Astrocyte (in vitro differentiated cells and primary cell): ENCODE results near the gene ADRA2B. TPM values are rescaled to one million over a fixed set of nuclear protein-coding genes. Genes with fewer than 3 reads are reported as not detected.

ENCODE experiments used
- DNase-seq: peaks from one replicate; pipeline ENCODE4 v3.0.0-alpha.2; 2010; ENCODE audit warnings: low read depth
- FAIRE-seq: peaks from 2 replicates; lab custom pipeline; 2011; peaks lifted over from hg19 to GRCh38; lab: Jason Lieb, UNC
- H2AFZ ChIP-seq: 2 replicates; pipeline ENCODE4 v1.6.0; 2012; ENCODE audit warnings: low read depth, low read length, inconsistent platforms
- H3K27ac ChIP-seq: 2 replicates; pipeline ENCODE4 v1.5.1; 2011; ENCODE audit warnings: low read depth, low read length, inconsistent platforms
- H3K27me3 ChIP-seq: 2 replicates; pipeline ENCODE4 v1.6.0; 2011; ENCODE audit warnings: low read length, inconsistent platforms; ENCODE audit not compliant: insufficient read depth
- H3K36me3 ChIP-seq: 2 replicates; pipeline ENCODE4 v1.5.1; 2011; ENCODE audit warnings: low read length, inconsistent platforms; ENCODE audit not compliant: insufficient read depth
- H3K4me1 ChIP-seq: 2 replicates; pipeline ENCODE4 v1.5.1; 2011; ENCODE audit warnings: low read length, inconsistent platforms; ENCODE audit not compliant: insufficient read depth
- H3K4me2 ChIP-seq: 2 replicates; pipeline ENCODE4 v1.6.0; 2012; ENCODE audit warnings: low read length, inconsistent platforms
- H3K4me3 ChIP-seq: 2 replicates; pipeline ENCODE4 v1.5.1; 2011; ENCODE audit warnings: low read depth, mild to moderate bottlenecking, low read length, inconsistent platforms; ENCODE audit not compliant: insufficient read depth
- H3K79me2 ChIP-seq: 2 replicates; pipeline ENCODE4 v1.6.0; 2012; ENCODE audit warnings: mild to moderate bottlenecking, low read length, inconsistent platforms; ENCODE audit not compliant: insufficient read depth
- H3K9ac ChIP-seq: 2 replicates; pipeline ENCODE4 v1.6.0; 2012; ENCODE audit warnings: mild to moderate bottlenecking, low read length, inconsistent platforms
- H3K9me3 ChIP-seq: 2 replicates; pipeline ENCODE4 v1.5.1; 2012; ENCODE audit warnings: low read depth, mild to moderate bottlenecking, low read length, inconsistent platforms; ENCODE audit not compliant: insufficient read depth
- H4K20me1 ChIP-seq: 2 replicates; pipeline ENCODE4 v1.6.0; 2012; ENCODE audit warnings: low read length, inconsistent platforms; ENCODE audit not compliant: insufficient read depth
- H3K27ac Mint-ChIP-seq: one replicate; pipeline ENCODE4 v1.8.0; 2021; ENCODE audit warnings: mild to moderate bottlenecking, mixed read lengths; ENCODE audit not compliant: unreplicated experiment
- H3K27me3 Mint-ChIP-seq: one replicate; pipeline ENCODE4 v1.8.0; 2021; ENCODE audit warnings: low read depth, mixed read lengths; ENCODE audit not compliant: unreplicated experiment
- H3K36me3 Mint-ChIP-seq: one replicate; pipeline ENCODE4 v1.8.0; 2021; ENCODE audit warnings: low read depth, mixed read lengths; ENCODE audit not compliant: unreplicated experiment
- H3K4me1 Mint-ChIP-seq: one replicate; pipeline ENCODE4 v1.8.0; 2021; ENCODE audit warnings: low read depth, mixed read lengths; ENCODE audit not compliant: unreplicated experiment
- H3K4me3 Mint-ChIP-seq: one replicate; pipeline ENCODE4 v1.8.0; 2021; ENCODE audit warnings: mild to moderate bottlenecking, moderate library complexity, mixed read lengths; ENCODE audit not compliant: unreplicated experiment
- H3K9me3 Mint-ChIP-seq: one replicate; pipeline ENCODE4 v1.8.0; 2021; ENCODE audit warnings: mild to moderate bottlenecking, mixed read lengths; ENCODE audit not compliant: unreplicated experiment
- CTCF ChIP-seq: IDR thresholded peaks from 2 replicates; pipeline ENCODE4 v1.5.1; 2011; ENCODE audit warnings: low read depth, mild to moderate bottlenecking, inconsistent platforms, low read length, moderate library complexity; ENCODE audit not compliant: insufficient read depth
- EZH2 ChIP-seq: IDR thresholded peaks from 2 replicates; pipeline ENCODE4 v1.6.1; 2012; ENCODE audit warnings: mild to moderate bottlenecking, low read length, inconsistent platforms; ENCODE audit not compliant: insufficient read depth
- total RNA-seq: library from RNA; stranded (reverse); gene quantifications from 2 replicates; pipeline ENCODE4 v1.2.1, GENCODE V29; 2021

The ADRA2B gene
- total RNA-seq, 1 donor from 2014 or later = not detected

GRCh38 chr2:96134421-96134820, 18.1 kb upstream of the ADRA2B start:
- FAIRE-seq = no peak
- no peak overlapping the region for H3K27ac Mint-ChIP-seq
- Histone ChIP-seq H3K4me3 (no peak overlapping the region), H3K9me3 (no peaks in the 10 kb centered on the region), H3K27ac (no peak overlapping the region), H3K36me3 (no peaks in the 10 kb centered on the region), H3K4me2 (no peak overlapping the region), H3K79me2 (no peaks in the 10 kb centered on the region), H3K4me1 (no peaks in the 10 kb centered on the region), H3K27me3 (peaks cover 35% of the 10 kb centered on the region), H3K9ac (no peak overlapping the region), H4K20me1 (no peaks in the 10 kb centered on the region), H2AFZ (no peak overlapping the region)
- no peaks in the 10 kb centered on the region for H3K9me3 Mint-ChIP-seq
- H3K27me3 Mint-ChIP-seq = peaks cover 62% of the 10 kb centered on the region
- no peaks in the 10 kb centered on the region for H3K4me1 Mint-ChIP-seq
- H3K4me3 Mint-ChIP-seq = no peak overlapping the region
- TF ChIP-seq EZH2 (no peak), CTCF (no peak)
- DNase-seq = no peak
- H3K36me3 Mint-ChIP-seq = peaks cover 4% of the 10 kb centered on the region

- FAIRE-seq (no peak), DNase-seq (no peak)
- H3K36me3 ChIP-seq = no peaks in the 10 kb centered on the region
- no peaks in the 10 kb centered on the region for H3K4me1 ChIP-seq
- H3K79me2 ChIP-seq = no peaks in the 10 kb centered on the region
- Mint-ChIP-seq H3K27me3 (peaks cover 69% of the 10 kb centered on the region), H3K36me3 (peaks cover 4% of the 10 kb centered on the region), H3K4me1 (no peaks in the 10 kb centered on the region), H3K4me3 (no peak overlapping the region), H3K27ac (no peak overlapping the region), H3K9me3 (no peaks in the 10 kb centered on the region)
- no peak overlapping the region for H3K4me3 ChIP-seq
- no peak overlapping the region for H3K9ac ChIP-seq
- H3K27ac ChIP-seq = no peak overlapping the region
- H3K4me2 ChIP-seq = no peak overlapping the region
- TF ChIP-seq CTCF (no peak), EZH2 (no peak)
- H3K9me3 ChIP-seq = no peaks in the 10 kb centered on the region
- no peak overlapping the region for H2AFZ ChIP-seq
- peaks cover 37% of the 10 kb centered on the region for H3K27me3 ChIP-seq
- no peaks in the 10 kb centered on the region for H4K20me1 ChIP-seq
Measured at GRCh38 chr2:96131813-96132745, 15.7 kb upstream of the ADRA2B start.
